Suprapubic skin (tissue), 4 donors: ENCODE measurements around the gene ARPC4.

Source experiments
- POLR2A ChIP-seq, 2 donors: fragments of 450-650 bp; IDR thresholded peaks; one replicate each; pipeline ENCODE4 v1.6.1; 2017; ENCODE audit warnings: antibody characterized with exemption in 2 of 2, mild to moderate bottlenecking in 2 of 2, moderate library complexity in 2 of 2
- POLR2AphosphoS5 ChIP-seq, 3 donors: sonication (generic); formaldehyde crosslinking; IDR thresholded peaks; one replicate each; pipeline ENCODE4 v1.6.1; 2017; ENCODE audit warnings: antibody characterized with exemption in 3 of 3
- TF ChIP-seq, protein P1 (sequence below), 2 donors: fragments of 200-600 bp in 1 of 2; fragments of 450-650 bp in 1 of 2; sonication (generic) in 1 of 2; IDR thresholded peaks; one replicate each; pipeline ENCODE4 v1.5.1; 2016 to 2019; ENCODE audit warnings: antibody characterized with exemption in 2 of 2, mild to moderate bottlenecking in 1 of 2, moderate library complexity in 1 of 2

DNA sequence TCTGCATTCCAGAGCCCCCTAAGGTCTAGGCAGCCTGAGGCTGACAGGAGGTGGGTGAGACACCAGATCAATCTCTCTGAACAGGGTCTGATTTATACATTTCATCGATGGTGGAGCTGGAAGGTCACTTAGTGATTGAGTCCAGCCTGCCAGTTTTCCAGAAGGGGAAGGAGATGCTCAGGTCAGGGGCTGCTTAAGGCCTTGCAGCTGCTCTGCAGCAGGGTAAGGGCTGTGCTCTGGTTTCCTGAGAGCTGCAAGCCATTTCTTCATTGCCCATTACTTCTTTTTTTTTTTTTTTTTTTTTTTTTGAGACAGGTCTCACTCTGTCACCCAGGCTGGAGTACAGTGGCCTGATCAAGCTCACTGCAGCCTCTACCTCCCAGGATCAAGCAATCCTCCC lies 11.3 kb upstream of the ARPC4 start:
- TF ChIP-seq, protein P1, sequence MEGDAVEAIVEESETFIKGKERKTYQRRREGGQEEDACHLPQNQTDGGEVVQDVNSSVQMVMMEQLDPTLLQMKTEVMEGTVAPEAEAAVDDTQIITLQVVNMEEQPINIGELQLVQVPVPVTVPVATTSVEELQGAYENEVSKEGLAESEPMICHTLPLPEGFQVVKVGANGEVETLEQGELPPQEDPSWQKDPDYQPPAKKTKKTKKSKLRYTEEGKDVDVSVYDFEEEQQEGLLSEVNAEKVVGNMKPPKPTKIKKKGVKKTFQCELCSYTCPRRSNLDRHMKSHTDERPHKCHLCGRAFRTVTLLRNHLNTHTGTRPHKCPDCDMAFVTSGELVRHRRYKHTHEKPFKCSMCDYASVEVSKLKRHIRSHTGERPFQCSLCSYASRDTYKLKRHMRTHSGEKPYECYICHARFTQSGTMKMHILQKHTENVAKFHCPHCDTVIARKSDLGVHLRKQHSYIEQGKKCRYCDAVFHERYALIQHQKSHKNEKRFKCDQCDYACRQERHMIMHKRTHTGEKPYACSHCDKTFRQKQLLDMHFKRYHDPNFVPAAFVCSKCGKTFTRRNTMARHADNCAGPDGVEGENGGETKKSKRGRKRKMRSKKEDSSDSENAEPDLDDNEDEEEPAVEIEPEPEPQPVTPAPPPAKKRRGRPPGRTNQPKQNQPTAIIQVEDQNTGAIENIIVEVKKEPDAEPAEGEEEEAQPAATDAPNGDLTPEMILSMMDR (IDR thresholded peaks at IDR 0.05), result no peak
- TF ChIP-seq POLR2A (IDR thresholded peaks at IDR 0.05), result no peak
- no peak for TF ChIP-seq POLR2AphosphoS5 (IDR thresholded peaks at IDR 0.05)
